SK-N-MC (cell line): ENCODE results near the gene DENND4C.
"Not testable (repeated sequence)": the region's sequence is repeated elsewhere in the genome, so short reads cannot be mapped to it uniquely, and the experiment has no call there.

Experiments
- EZH2 ChIP-seq: fragments of 200-600 bp; sonication (generic); IDR thresholded peaks from one replicate; pipeline ENCODE4 v1.6.1; 2017; ENCODE audit warnings: antibody characterized with exemption
- FOXP2 ChIP-seq: optimal IDR thresholded peaks from 2 replicates; pipeline ENCODE3; 2011; ENCODE audit warnings: mild to moderate bottlenecking, moderate library complexity; ENCODE audit not compliant: insufficient read depth; ENCODE audit errors: extremely low read length, control extremely low read depth
- POLR2AphosphoS5 ChIP-seq: IDR thresholded peaks from 2 replicates; pipeline ENCODE4 v1.6.1; 2012; ENCODE audit warnings: mild to moderate bottlenecking, low read depth, low read length, borderline replicate concordance

GRCh38 chr9:19403231-19403630 lies 172.7 kb downstream of the DENND4C start:
- TF ChIP-seq EZH2, POLR2AphosphoS5, FOXP2: not testable (repeated sequence)
